ENCODE results near the gene DPCD. TPM values are rescaled to one million over a fixed set of nuclear protein-coding genes. Genes with fewer than 3 reads are reported as not detected.

The DPCD gene
- total and polyA plus RNA-seq, 4 donors: 5.1 to 6.9 (median 5.6) TPM

DNA sequence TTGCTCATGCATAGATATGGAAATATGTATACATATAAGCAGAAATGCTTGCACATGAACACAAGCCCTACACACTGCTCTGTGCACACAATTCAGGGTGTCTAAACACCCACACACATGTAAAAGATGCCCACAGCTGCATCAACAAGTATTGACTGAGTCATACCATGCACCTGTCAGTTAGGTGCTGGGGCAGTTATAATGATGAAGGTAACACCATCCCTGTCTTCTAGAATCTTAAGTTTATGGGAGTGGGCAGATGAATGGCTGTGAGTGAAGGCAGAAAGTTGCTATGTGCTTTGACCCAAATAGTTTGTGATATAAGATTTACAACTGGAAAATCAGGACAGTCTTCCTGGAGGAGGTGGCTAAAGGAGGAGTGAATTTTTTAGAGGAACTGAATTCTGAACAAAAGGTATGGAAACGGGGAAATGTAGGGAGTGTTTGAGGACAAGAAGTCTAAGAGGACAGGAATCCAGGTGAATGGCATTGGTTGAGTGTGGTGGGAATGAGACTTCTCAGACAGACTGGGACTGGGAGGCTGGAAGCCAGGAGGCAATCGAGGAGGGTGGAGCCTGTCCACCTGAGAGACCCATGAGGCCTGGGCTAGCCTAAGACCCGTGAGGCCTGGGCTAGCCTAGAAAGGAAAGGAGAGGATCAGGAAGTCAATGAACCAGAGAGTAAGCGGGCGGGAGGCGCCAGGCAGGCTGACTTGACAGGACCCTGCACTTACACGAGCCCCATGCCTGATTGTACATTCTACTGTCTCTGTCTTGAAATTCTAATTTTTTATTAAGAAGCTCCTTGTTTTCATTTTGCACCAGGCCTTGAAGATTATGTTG is 20.7 kb upstream of the DPCD start (continued):
- no peak for TF ChIP-seq HNF4A (conservative IDR thresholded peaks at IDR 0.05)

GRCh38 chr10:101568054-101568745 is 19.9 kb upstream of the DPCD start:
- DNase-seq (ENCODE audit: low spot score): no peak
- H3K9ac ChIP-seq (ENCODE audit: low read depth in 1 of 2, low read length in 2 of 2): no peak overlapping the region
- H3K4me3 ChIP-seq (ENCODE audit: low read depth in 1 of 3, low read length in 3 of 3): no peak overlapping the region
- peaks cover 4 to 9% (median 7%) of the 10 kb centered on the region in 4 donors for H3K9me3 ChIP-seq (ENCODE audit: control insufficient read depth in 4 of 4, low read length in 3 of 4)
- H3K27me3 ChIP-seq (ENCODE audit: control insufficient read depth in 4 of 4, insufficient read depth in 4 of 4, low read length in 3 of 4): peaks cover 0 to 7% (median 5%) of the 10 kb centered on the region in 4 donors
- peaks cover 7 to 18% (median 10%) of the 10 kb centered on the region in 4 donors for H3K4me1 ChIP-seq (ENCODE audit: control insufficient read depth in 4 of 4, insufficient read depth in 4 of 4, low read length in 3 of 4)
- H3K27ac ChIP-seq (ENCODE audit: low read depth in 1 of 2, low read length in 2 of 2): no peak overlapping the region
- no peak for TF ChIP-seq TAF1 (conservative IDR thresholded peaks at IDR 0.05)
- TF ChIP-seq JUND (IDR thresholded peaks at IDR 0.05): no peak
- TF ChIP-seq REST (IDR thresholded peaks at IDR 0.05): no peak
- no peak for TF ChIP-seq MAX (IDR thresholded peaks at IDR 0.05)
- no peak for TF ChIP-seq SP1 (IDR thresholded peaks at IDR 0.05)
- no peak for TF ChIP-seq YY1 (IDR thresholded peaks at IDR 0.05)
- TF ChIP-seq HNF4A (conservative IDR thresholded peaks at IDR 0.05): no peak
- TF ChIP-seq EGR1 (IDR thresholded peaks at IDR 0.05; ENCODE audit: low read depth in 2 of 2): no peak
- TF ChIP-seq RXRA (IDR thresholded peaks at IDR 0.05): no peak
- TF ChIP-seq ATF3 (IDR thresholded peaks at IDR 0.05): no peak
- TF ChIP-seq GABPA (IDR thresholded peaks at IDR 0.05 in 1 of 2, conservative IDR thresholded peaks at IDR 0.05 in 1 of 2): no peak
- TF ChIP-seq ZBTB33 (IDR thresholded peaks at IDR 0.05): no peak
- TF ChIP-seq FOXA1 (IDR thresholded peaks at IDR 0.05): no peak
- TF ChIP-seq HNF4G (IDR thresholded peaks at IDR 0.05): no peak
- H3K36me3 ChIP-seq (ENCODE audit: control insufficient read depth in 4 of 4, insufficient read depth in 3 of 4, low read depth in 1 of 4, low read length in 3 of 4): no peaks in the 10 kb centered on the region
- WGBS: 84% methylated on average over 17 of the region's 17 CpGs

Data from liver (tissue), 9 donors.